GOT3 (cell line): ENCODE results near the gene AURKA.
"Not testable (repeated sequence)": the region's sequence is repeated elsewhere in the genome, so short reads cannot be mapped to it uniquely, and the experiment has no call there.

Source experiments
- DNase-seq: peaks from one replicate; lab custom pipeline; 2025; ENCODE audit warnings: mixed read lengths; lab: John Stamatoyannopoulos, UW

AURKA gene

DNA sequence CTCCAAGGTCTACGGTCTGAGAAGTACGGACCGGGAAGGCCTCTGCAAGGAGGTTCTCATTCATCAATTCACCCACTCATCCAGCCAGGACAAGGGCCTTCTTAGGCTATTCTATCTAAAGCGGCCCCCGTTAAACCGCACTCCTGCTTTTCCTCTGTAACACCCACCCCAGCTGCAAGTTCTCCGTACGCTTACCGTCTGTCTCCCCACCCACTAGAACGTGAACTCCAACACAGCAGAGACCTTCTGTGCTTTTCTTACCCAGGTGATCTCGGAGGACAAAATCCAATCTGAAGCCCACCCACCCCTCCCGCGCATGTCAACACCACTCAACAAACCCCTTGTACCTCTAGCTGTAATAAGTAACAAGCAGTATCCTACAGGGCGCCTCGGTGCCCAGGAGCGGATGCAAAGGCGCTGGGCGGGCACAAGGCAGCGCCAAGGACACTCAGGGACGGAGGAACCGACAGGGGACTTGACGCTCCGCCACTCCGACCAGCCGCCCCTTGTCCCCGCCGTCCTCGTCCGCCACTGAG is 351 bp downstream of the AURKA start:
- no peak for DNase-seq

DNA sequence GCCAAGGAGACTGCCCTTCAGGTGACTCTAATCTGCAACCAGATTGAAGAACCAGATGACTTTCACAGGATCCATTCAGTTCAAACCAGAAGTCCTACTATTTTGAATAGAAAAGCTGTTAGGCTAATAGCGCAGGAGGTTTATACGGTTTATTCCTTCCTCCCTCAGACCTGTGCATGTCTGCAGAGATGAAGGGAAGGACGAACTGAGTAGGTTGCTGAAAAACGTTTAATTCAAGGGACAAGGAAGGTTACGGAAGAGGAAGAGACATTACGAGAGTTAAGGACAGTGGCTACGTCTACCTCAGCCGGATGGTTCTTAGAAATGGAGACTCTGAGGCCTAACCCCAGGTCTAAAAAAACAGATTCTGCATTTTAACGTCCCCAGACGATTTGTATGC is 978 bp downstream of the AURKA start:
- no peak for DNase-seq

DNA sequence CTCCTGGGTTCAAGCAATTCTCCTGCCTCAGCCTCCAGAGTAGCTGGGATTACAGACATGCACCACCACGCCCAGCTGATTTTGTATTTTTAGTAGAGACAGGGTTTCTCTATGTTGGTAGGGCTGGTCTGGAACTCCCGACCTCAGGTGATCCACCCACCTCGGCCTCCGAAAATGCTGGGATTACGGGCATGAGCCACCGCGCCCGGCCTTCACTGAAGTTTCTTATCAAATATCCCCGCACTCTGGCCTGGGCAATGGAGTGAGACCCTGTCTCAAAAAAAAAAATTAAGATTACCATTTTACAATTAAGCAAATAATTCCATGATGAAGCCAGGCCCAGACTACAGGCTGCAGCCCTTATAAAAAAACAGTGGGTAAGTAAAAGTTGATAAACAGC is 1.6 kb downstream of the AURKA start:
- DNase-seq: not testable (repeated sequence)

DNA sequence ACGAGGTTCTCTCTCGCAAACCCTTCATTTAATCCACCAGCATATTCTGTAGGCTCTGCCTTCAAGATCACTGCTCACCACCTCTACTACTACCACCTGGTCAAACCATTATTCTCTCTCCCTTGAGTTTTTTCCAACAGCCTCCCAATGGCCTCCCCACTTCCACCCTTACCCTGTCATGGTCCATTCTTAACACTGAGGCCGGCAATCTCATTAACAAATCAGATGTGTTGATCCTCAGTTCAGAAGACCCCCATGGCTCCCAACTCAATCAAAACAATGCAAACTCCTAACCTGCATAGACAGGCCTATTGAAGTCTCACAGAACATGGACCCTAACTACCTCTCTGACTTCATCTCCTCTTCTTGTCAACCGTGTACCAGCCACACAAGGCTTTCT is 2.2 kb downstream of the AURKA start:
- no peak for DNase-seq

DNA sequence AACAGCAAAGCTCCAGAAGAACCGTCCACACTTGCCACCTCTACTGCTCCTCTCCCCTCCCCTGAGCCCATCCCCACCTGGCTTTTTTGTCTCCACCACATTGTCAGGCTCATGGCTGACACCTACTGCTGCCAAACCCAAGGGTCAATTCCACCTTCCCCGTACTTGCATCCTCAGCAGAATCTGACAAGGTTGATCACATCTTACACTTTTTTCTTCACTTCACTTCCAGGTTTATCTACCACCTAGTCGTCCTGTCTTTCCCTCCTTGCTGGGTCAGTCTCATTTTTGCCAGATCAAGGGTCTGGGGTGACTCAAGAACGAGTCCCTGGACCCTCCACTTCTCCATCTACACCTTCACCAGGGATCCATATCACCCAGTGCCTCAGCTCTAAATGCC is 3.1 kb downstream of the AURKA start:
- no peak for DNase-seq

DNA sequence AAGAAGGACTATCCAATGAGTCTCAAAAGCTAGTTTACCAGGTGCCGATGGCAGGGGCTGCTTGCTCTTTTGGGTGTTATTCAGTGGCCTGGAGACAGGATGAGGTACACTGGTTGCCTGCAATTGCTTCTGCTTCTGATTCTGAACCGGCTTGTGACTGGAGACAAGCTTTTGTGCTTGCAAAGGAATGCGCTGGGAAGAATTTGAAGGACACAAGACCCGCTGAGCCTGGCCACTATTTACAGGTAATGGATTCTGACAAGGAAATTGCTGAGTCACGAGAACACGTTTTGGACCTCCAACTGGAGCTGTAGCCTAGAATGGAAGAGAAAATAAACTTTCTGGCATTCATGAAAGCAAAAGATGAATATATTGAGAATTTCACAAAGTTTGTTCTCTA is 5.8 kb downstream of the AURKA start:
- DNase-seq: no peak

DNA sequence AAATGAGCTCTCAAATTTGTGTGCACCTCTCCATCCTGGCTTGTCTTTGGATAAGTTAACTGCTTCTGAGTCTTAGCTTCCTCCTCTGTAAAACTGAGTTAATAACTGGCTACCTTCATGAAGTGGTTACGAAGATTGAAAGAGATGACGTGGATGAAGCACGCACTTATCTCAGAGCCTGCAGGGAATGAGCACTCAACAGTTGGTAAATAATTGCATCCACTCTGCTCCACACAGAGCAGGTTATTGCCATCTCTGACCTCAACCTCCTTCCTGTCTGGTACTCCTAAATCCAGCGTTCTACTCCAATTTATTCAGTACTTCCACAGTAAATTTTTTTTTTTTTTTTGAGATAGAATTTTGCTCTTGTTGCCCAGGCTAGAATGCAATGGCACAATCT is 6.9 kb downstream of the AURKA start:
- DNase-seq: no peak

DNA sequence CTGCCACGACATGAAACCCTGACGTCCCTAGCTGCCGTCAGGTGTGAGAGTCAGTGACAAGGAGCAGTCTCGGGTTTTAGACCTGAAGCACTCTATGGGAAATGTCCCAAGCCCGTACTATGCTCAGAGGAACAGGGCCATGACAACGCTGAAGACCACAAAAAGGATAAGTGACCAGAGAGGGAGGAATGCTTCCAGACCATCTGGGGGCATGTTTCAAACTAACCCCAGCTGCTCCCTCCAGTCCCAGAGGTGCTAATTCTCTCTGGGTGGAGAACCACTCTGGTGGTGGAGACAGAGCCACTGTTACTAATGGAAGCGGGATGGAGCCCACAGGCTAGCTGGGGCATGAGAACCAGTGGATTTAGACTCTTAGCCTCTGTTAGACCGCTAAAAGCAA is 8.7 kb downstream of the AURKA start:
- no peak for DNase-seq

DNA sequence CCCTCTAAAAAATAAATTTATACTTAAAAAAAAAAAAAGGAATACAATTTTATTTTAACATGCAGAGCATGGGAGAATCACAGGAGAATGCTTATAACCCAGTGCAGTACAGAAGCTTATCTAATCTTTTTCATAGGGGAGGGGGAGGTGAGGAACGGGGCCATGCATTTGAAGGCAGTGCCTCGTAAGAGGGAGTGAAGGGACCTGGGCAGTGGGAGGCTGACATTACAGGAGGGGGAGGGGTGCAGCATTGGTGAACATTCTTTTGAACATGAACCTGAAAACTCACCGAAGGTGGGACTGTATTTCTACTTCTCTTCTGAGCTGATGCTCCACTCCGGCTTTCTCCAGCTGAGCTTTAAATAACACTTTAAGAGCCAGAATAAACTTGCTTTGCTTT is 9.3 kb downstream of the AURKA start:
- DNase-seq: no peak

DNA sequence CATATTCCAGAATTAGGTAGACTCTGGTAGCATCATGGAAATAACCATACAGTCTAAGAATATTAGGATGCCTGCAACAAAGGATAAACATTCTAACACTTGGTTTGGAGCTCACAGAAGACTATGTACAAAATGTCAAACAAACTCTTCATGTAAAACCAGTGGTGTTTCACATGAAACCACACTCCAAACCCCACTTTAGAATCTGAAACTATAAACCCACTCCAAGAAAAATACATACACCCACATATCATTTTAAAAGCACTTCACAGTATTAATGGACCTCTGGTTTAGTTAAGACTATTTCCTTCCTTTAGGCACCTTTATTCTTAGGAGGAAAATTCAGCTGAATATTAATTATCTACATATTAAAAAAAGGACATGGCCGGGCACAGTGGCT is 10.5 kb downstream of the AURKA start:
- no peak for DNase-seq

DNA sequence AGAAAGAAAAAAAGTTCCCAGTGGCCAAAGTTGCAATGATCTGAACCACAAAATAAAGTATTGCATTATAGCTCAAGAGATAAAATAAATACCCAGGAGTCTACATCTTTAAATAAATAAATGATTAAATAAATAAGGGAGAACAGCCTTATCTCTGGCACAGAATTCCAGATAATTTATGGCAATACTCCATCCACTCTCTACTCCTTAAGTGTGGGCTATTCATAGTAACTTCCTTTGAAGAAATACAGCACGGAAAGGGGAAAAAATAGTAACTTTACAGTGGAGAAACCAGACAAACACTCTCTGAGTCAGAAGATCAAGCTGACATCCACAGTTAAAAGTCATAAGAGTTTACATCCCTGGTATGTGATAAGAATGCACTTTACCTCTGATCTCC is 11.6 kb downstream of the AURKA start:
- DNase-seq: no peak

DNA sequence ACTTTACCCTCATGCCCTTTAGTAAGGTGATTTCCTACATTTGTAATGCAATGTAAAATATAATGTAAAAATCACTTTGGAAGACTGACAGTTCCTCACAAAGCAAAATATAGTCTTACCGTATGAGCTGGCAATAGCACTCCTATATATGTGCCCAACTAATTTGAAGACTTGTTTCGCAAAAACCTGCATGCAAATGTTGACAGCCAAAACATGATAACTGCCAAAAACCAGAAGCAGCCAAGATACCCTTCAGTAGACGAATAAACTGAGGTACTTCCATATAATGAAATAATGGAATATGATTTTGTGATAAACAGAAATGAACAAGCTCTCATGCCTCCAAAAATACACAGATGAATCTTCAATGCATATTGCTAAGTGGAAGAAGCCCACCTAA is 13.6 kb downstream of the AURKA start:
- DNase-seq: no peak

DNA sequence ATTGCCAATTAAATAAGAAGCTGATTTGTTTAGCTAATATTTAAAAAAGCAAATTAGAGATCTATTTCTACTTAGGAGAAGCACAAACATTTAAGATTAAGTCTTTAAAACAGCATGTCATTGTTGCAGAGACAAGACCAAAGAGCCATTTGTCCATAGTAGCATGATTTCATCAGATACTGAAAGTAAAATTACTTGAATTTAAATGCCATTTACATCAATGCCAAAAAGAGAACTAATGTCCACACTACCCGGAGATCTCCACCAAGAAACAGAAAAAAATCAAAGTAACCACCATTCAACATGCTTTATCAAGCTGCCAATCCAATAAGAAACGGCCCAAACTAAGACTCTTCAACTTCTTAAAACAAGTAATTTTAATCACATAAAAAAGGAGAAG is 15.7 kb downstream of the AURKA start:
- no peak for DNase-seq

DNA sequence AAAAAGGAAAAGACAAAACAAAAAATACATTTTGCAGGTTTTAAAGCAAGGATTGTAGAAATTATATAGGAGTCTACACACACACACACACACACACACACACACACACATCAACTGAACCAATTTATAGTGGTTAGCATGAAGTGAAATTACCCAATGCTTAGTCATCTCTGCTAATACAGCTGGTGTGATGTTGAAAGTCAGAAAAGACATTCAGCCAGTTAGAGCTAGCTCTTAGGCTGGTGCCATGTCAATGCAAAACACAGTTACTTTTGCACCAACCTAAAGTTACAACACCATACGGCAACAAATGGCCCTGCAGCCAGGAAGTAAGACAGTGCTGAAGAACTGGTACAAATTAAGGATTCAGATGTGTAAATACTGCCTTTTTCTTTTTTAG is 18.1 kb downstream of the AURKA start:
- DNase-seq: no peak

DNA sequence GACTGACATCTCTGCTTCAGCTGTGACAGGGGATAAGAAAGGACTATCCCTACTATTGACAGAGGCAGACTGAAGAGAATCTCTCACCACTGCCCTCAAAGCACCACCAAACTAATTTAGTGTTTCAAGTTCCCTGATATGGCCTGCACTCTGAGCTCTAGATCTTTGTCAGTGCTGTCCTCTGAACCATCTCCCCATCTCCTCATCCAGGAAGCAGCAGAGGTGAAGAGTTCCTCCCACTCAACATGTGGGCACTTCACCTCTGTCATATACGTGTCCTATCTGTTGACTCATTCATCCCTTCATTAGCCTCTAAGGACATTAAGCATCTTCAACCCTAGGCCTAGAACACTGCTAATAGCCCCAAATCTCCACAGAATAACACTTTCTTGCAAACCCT is 19.2 kb downstream of the AURKA start:
- DNase-seq: no peak

DNA sequence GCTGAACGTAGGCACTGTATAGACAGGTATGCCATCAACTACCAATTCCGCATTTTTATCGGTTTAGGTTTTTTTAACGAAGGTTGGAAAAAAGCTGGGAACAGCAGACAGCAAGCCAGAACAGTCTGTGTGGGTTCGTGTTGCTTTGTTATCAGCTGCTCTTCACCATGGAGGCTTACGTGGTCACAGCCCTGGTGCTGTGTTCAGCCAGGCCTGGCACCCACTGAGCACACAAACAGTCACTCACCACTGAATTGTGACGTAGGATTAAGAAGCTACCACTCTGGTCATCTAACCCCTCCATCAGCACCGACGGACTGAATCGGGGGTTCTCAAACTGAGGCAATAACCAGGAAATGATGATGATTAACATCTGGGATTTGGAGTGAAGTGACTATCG is 20.0 kb downstream of the AURKA start:
- DNase-seq: no peak

DNA sequence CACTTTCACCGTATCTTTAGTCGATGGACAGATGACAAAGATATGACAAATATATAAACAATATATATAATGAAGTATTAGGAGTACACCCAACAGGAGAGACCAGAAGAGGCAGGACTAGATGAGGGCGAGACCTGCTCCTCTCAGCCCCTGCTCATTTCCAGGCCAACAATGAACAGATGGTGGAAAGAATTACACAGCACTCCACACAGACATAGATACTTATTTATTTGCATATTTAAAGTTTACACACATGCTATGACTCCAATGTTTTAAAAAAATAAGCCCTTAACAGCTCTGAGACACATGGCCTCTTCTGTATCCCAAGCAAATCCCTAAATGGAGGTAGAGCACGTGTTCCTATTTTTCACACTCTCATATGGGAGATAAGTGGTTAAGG is 22.8 kb downstream of the AURKA start:
- no peak for DNase-seq

DNA sequence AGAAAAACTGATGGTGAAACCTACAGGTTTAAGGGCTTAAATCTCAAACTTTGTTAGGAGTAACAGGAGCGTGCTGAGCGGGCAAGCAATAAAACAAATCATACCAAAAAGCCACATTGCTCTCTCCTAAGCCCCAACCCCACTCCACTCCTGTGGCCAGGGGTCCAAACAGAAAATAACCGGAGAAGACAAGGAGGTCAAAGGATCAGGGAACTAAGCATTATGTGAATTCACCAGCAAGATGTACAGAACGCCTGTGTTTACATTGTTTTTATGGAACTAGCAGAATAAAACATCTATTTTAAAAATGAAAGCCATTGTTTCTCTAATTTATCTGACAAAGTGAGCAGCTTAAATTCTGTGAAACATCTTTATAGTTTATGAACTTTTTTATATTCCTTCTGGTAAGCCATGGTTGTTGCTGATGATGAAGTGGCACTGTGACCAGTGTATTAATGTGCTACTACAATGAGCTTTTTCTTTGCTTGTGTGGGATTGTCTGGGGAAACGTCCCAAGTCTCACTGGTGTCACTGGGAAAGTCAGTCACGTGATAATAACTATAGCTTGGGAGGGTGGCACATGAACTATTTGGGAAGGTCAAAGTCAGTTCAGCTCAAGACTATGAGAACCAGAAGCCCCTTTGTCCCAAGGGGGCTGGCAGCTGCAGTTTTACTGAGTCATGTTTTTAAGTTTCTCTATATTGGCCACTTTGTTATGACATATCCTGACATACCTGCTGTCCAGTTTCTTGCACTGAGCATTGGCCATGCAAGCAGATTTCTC is 23.5 kb downstream of the AURKA start:
- DNase-seq: no peak

DNA sequence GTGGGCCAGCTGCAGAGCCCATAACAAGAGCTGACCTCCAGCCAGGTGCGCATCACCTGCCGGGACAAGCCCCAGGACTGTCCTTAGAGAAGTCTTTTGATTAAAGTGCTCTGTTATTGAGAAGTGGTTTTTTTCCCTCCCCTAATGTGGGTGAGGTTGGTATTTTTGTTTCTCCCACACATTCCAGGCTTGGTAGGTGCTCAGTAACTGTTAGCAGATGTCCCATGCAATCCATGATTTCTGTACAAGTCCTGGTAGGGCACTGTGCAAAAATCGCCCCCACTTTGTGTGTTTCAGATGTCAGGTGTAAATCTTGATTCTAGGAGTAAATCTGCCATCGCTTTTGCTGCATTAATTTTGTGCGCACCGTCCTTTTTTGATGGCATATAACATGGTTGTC is 28.5 kb downstream of the AURKA start:
- no peak for DNase-seq

DNA sequence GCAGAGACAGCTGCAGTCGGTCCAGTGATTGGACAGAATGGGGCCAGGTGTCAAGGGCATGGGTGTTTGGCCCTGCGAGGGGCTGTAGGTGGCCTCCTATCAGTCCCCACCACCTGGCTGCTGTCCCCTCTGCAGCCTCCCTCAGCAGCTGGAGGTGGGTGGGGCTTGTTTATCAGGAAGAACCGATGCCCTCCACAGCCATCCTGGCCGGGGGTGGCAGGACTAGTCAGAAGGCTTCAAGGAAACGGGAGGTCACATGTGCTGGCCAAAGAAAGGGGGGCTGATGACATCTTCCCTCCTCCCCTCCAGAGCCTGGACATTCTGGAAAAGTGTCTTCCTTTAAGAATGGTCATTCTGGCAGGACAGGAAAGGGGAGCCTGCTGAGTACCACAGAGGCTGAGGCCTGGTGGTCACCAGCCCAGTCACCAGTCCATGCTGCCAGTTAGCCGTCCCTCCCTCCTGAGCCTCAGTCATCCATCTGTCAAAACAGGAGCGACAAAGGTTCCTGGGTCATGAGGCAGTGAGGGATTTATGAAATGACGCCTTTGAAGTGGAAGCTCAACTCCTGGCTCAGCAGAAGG is 29.1 kb downstream of the AURKA start:
- DNase-seq: no peak

DNA sequence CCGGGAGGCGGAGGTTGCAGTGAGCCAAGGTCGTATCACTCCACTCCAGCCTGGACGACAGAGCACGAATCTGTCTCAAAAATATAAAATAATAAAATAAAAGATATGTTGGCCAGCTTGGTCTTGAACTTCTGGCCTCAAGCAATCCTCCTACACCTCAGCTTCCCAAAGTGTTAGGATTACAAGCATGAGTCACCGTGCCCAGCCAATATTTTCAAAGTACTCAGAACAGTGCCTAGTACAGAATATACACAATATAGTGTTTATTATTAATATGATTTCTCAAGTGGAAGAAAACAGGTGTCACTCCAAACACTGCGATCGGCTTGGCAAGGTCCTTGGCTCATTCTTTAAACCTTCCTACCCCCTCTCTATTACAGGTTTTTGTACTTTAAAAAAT is 30.1 kb downstream of the AURKA start:
- DNase-seq: no peak

DNA sequence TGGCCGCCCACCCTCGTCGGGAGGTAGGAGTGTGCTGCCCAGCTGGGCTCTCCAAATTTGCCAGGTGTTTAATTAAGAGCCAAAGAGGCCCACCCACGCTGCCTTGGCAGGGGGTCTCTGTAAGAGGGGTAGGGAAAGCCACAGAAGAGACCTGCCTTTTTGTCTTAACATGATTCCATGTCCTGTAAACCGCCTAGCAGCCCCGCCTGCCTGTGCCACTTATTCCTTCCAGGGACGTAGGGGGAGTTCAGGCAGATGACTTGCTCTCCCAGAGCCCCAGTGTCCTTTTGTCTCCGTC is 31.2 kb downstream of the AURKA start:
- DNase-seq: no peak

DNA sequence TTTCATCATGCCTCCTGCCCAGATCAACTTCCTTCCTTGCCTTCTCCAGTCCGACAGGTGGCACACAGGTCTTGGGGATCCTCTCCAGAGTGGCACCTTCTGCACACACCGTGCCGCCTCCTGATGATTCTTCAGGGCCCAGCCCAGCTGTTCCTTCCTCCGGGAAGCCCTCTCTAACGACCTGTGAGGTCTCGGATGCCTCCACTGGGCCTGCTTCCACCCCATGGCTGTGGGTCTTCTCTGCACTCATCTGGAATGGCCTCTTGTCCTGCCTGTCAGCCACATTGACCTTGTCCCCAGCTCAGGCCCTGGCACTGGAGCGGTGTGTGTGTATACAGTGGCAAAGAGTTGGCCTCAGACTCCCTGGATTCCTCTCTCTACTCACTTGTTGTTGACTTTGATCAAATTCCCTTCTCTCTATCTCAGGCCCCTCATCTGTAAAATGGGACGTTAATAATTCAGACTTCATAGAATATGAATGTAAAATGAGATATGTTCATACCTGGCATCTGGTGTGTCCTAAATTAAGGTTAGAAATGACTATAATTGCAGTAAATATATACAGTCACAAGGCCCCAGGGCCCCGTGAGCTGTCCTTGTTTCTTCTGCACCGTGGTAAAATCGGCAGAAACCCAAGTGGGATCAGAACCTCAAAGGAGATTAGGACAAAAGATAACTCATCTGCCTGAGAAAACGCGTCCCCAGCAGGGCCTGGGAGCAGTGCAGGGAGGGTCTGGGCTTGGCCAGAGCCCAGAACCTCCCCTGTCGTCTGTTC is 31.7 kb downstream of the AURKA start:
- DNase-seq: no peak
